BLaER1 (cell line): ENCODE data around the gene PSMC4.

Source experiments
- H3K27ac ChIP-seq: shearing (Covaris generic); formaldehyde crosslinking; 2 replicates; pipeline ENCODE4 v1.8.1; 2022
- H3K27me3 ChIP-seq: shearing (Covaris generic); formaldehyde crosslinking; 2 replicates; pipeline ENCODE4 v1.8.1; 2022
- H3K36me3 ChIP-seq: shearing (Covaris generic); formaldehyde crosslinking; 2 replicates; pipeline ENCODE4 v1.8.1; 2022
- H3K4me1 ChIP-seq: shearing (Covaris generic); formaldehyde crosslinking; 2 replicates; pipeline ENCODE4 v1.8.1; 2022
- H3K4me2 ChIP-seq: shearing (Covaris generic); formaldehyde crosslinking; 2 replicates; pipeline ENCODE4 v1.8.1; 2022
- H3K4me3 ChIP-seq: shearing (Covaris generic); formaldehyde crosslinking; 2 replicates; pipeline ENCODE4 v1.8.1; 2022
- H3K9ac ChIP-seq: shearing (Covaris generic); formaldehyde crosslinking; 2 replicates; pipeline ENCODE4 v1.8.1; 2022
- H3K9me3 ChIP-seq: shearing (Covaris generic); formaldehyde crosslinking; 2 replicates; pipeline ENCODE4 v1.8.1; 2022
- H4K20me1 ChIP-seq: shearing (Covaris generic); formaldehyde crosslinking; 2 replicates; pipeline ENCODE4 v1.8.1; 2022
- Cebpa-rat ChIP-seq: shearing (Covaris generic); IDR thresholded peaks from 2 replicates; pipeline ENCODE4 v1.8.1; 2022

PSMC4 gene

DNA sequence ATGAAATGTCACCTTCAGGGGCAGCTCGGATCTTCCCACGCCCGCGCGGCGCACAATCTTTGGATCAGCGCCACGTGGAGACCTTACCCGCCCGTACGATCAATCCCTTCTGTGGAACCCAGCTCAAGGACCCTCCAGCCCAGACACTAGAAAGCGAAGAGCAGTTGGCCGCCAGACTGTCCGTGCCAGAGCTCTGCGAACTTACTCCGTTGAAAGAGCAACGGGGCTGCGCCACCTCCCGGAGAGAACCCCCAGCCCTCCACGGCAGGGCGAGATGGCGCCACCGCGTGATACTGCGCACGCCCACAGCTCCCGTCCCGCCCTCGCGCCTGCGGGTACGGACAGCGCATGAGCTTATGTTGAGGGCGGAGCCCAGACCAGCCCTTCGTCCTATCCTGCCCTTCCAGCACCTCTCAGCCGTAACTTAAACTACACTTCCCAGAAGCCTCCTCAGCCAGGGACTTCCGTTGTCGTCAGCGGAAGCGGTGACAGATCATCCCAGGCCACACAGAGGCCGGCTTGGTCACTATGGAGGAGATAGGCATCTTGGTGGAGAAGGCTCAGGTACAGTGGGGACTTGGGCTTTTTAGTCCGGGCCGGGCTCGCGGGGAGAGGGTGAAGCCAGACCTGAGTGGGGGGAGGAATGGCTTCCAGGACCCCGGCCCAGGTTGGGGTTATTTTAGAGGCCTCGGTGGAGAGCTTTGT, at the start of gene PSMC4:
Gene PSMC4, plus strand, starts transcription at position 491 of the 705 bp plus-strand sequence. Its CDS starts 38 bp downstream, at position 529.
- Histone ChIP-seq H3K9me3 (no peaks in the 10 kb centered on the region), H3K4me3 (peak within 1 kb of the TSS; percentile 89), H3K4me2 (peak within 1 kb of the TSS; percentile 98), H3K9ac (peak within 1 kb of the TSS; percentile 94), H3K36me3 (peaks cover 39% of the 10 kb centered on the region), H3K4me1 (peaks cover 22% of the 10 kb centered on the region), H4K20me1 (peaks cover 24% of the 10 kb centered on the region), H3K27ac (peak within 1 kb of the TSS; percentile 83), H3K27me3 (no peaks in the 10 kb centered on the region)
- no peak for TF ChIP-seq Cebpa-rat

DNA sequence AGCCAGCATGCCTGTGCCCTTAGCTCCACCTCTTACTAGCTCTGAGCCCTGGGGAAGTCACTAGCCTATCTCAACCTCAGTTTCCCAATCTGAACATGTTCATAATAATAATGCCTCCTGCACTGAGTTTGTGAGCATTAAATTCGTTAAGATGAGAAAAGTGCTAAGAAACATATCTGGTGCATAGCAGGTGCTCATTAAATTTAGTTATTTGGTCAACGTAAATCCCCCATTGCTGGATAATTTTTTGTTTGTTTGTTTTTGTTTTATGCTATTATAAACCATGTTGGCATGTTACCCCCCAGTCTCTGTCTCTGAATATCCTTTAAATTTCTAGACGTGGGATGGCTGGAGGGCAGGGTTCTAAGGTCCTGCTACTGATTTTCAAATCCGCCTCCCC, 47.1 kb upstream of the PSMC4 start:
- Histone ChIP-seq H3K9me3 (no peaks in the 10 kb centered on the region), H3K4me1 (no peaks in the 10 kb centered on the region), H3K4me3 (no peak overlapping the region), H3K4me2 (no peak overlapping the region), H3K36me3 (no peaks in the 10 kb centered on the region), H3K27ac (no peak overlapping the region), H3K9ac (no peak overlapping the region), H3K27me3 (no peaks in the 10 kb centered on the region), H4K20me1 (no peaks in the 10 kb centered on the region)
- TF ChIP-seq Cebpa-rat: no peak

DNA sequence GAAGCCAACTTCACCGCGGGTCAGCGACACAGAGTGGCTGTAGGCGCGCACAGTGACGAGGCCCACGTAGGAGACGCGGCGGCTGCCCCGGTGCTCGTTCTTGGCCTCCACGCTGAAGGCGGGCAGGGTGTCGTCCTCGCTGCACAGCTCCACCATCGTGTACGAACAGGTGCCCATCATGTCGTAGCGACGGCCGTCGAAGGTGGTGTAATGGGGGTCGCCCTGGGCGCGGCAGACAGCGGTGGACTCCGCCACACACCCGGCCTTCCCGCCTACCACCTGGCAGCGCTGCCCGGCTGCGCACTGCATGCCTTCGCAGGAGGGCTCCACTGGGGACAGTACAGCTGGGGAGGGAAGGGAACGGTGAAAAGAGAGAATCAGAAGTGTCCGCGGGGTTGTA, 46.6 kb upstream of the PSMC4 start:
- Histone ChIP-seq H4K20me1 (no peaks in the 10 kb centered on the region), H3K4me3 (no peak overlapping the region), H3K27ac (no peak overlapping the region), H3K36me3 (no peaks in the 10 kb centered on the region), H3K9ac (no peak overlapping the region), H3K27me3 (no peaks in the 10 kb centered on the region), H3K9me3 (no peaks in the 10 kb centered on the region), H3K4me2 (no peak overlapping the region), H3K4me1 (no peaks in the 10 kb centered on the region)
- no peak for TF ChIP-seq Cebpa-rat

DNA sequence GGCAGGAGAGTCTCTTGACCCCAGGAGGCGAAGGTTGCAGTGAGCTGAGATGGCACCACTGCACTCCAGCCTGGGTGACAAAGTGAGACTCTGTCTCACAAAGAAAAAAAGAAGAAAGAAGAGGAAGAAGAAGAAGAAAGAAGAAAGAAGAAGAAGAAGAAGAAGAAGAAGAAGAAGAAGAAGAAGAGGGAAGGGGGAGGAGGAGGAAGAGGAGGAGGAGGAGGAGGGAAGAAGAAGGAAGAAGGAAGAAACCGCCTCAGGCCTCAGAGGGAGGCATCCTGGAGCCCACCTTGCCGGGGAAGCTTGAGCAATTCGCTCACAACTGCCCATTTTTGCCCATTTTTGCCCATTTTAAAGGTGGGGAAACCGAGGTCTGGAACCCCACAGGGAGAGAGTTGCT, 46.0 kb upstream of the PSMC4 start:
- H3K36me3 ChIP-seq: no peaks in the 10 kb centered on the region
- no peak overlapping the region for H3K4me3 ChIP-seq
- no peaks in the 10 kb centered on the region for H3K9me3 ChIP-seq
- H3K4me1 ChIP-seq: no peaks in the 10 kb centered on the region
- no peaks in the 10 kb centered on the region for H4K20me1 ChIP-seq
- H3K9ac ChIP-seq: no peak overlapping the region
- no peak overlapping the region for H3K27ac ChIP-seq
- no peak overlapping the region for H3K4me2 ChIP-seq
- no peaks in the 10 kb centered on the region for H3K27me3 ChIP-seq
- TF ChIP-seq Cebpa-rat: no peak

DNA sequence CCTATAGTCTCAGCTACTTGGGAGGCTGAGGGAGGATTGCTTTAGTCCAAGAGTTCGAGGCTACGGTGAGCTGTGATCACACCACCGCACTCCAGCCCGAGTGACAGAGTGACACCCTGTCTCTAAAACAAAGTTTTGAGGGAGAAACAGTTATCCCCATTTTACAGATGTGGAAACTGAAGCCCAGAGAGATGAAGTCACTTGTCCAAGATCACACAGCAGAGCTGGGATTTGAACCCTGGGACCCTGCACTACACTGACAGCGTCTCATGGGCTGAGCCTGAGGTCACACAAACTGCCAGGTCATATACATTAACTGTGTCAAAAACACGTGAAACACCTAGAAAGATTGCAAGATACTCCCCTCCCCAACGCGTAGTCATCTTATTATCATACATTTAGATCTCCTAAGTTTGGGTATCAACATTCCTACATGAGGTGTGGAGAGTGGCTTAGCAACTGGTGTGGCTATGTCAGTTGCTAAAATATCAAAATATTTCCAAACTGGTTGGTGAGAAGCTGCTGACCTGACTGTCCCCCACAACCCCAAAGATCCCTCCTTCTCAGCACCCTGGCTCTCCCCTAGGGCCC, 44.7 kb upstream of the PSMC4 start:
- TF ChIP-seq Cebpa-rat: no peak
- Histone ChIP-seq H3K9ac (no peak overlapping the region), H3K36me3 (no peaks in the 10 kb centered on the region), H3K9me3 (no peaks in the 10 kb centered on the region), H4K20me1 (no peaks in the 10 kb centered on the region), H3K4me3 (no peak overlapping the region), H3K27ac (no peak overlapping the region), H3K27me3 (no peaks in the 10 kb centered on the region), H3K4me1 (no peaks in the 10 kb centered on the region), H3K4me2 (no peak overlapping the region)

DNA sequence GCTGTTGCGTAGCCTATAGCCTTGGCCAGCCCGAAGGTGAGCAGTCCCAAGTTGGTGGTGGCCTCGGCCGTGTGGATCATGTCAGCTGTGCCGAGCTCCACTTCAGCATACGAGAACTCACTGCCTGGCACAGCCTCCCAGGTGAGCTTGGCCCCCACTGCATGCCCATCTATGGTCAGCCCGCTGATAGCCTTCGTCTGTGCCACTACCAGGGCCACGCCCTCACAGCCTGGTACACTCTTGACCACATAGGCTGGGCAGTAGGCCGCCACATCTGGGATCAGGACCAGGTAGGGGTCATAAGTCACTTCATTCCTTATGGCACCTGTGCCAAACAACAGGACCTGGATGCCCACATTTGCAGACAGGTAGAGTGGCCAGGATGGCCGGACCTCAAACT, 43.9 kb upstream of the PSMC4 start:
- Histone ChIP-seq H3K4me3 (no peak overlapping the region), H3K9ac (no peak overlapping the region), H3K36me3 (no peaks in the 10 kb centered on the region), H4K20me1 (no peaks in the 10 kb centered on the region), H3K4me1 (no peaks in the 10 kb centered on the region), H3K4me2 (no peak overlapping the region), H3K27me3 (no peaks in the 10 kb centered on the region), H3K27ac (no peak overlapping the region), H3K9me3 (no peaks in the 10 kb centered on the region)
- no peak for TF ChIP-seq Cebpa-rat

DNA sequence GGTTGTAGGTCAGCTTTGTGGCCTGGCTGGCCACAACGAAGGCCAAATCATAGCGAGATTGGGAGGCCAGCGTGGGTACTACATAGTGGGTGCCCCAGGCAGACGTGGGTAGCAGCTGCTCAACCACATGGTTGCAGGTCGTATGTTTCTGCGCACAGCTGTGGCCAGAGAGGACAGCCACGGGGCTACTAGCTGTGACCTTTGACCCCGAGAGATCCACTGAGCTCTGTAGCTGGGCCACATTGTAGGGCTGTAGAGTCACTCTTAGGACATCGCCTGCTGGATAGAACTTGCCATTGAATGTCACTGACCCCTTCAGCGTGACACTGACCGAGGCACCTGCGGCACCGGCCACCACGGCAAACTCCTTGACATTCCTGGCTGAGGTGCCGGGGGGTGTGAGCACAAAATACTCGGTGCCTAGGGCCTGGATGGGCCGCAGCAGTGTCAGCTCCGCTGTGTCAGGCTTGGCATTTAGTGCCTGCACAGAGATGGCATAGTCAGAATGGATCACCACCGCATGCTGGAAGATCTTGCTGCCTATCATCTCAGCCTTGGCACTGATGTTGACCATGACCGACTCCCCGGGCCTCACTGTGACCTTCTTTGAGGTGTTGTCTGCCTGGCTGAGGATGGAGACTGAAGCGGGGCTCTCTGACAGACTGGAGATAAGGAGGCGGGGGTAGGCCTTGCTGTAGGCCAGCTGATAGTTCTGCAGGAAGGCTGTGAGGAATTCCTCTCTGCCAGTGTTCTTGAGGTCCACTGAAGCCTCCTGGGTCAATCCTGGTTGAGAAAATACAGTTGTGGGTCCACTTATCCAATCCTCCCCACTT, 43.2 kb upstream of the PSMC4 start:
- no peak for TF ChIP-seq Cebpa-rat
- Histone ChIP-seq H3K9me3 (no peaks in the 10 kb centered on the region), H3K4me3 (no peak overlapping the region), H3K4me1 (no peaks in the 10 kb centered on the region), H3K36me3 (no peaks in the 10 kb centered on the region), H3K9ac (no peak overlapping the region), H3K27ac (no peak overlapping the region), H4K20me1 (no peaks in the 10 kb centered on the region), H3K27me3 (no peaks in the 10 kb centered on the region), H3K4me2 (no peak overlapping the region)

DNA sequence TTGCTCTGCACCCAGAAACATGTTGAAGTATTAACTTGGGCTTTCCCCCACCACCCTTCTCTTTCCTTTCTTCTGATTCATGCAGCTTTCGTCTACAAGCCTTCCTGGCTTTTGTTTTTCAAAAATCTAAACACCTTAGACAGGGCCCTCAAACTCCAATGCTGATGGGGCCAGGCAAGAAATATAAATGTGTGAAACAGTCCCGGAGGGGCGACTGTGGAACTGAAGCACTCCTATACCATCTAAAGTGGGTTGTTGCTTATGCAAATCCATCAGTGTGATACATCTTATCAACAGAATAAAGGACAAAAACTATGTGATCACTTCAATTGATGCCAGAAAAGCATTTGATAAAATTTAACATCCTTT, 42.6 kb upstream of the PSMC4 start:
- H3K27me3 ChIP-seq: no peaks in the 10 kb centered on the region
- no peaks in the 10 kb centered on the region for H4K20me1 ChIP-seq
- no peak overlapping the region for H3K9ac ChIP-seq
- TF ChIP-seq Cebpa-rat: no peak
- H3K4me2 ChIP-seq: no peak overlapping the region
- no peaks in the 10 kb centered on the region for H3K36me3 ChIP-seq
- no peaks in the 10 kb centered on the region for H3K9me3 ChIP-seq
- H3K4me3 ChIP-seq: no peak overlapping the region
- H3K27ac ChIP-seq: no peak overlapping the region
- H3K4me1 ChIP-seq: no peaks in the 10 kb centered on the region

DNA sequence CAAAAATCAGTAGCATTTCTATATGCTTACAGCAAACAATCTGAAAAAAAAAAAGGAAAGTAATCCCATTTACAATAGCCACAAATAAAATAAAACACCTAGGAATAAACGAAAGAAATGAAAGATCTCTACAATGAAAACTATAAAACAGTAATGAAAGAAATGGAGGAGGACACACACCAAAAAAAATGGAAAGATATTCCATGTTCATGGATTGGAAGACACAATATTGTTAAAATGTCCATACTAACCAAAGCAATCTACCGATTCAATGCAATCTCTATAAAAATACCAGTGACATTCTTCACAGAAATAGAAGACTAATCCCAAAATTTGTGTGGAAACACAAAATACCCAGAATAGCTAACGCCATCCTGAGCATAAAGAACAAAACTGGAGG, 41.2 kb upstream of the PSMC4 start:
- no peaks in the 10 kb centered on the region for H4K20me1 ChIP-seq
- H3K4me2 ChIP-seq: no peak overlapping the region
- H3K27ac ChIP-seq: no peak overlapping the region
- no peaks in the 10 kb centered on the region for H3K9me3 ChIP-seq
- H3K4me1 ChIP-seq: 0 out of 2 replicates have a peak, but pooled peaks cover under 1% of the 10 kb centered on the region
- no peak overlapping the region for H3K4me3 ChIP-seq
- no peak for TF ChIP-seq Cebpa-rat
- no peaks in the 10 kb centered on the region for H3K27me3 ChIP-seq
- H3K9ac ChIP-seq: no peak overlapping the region
- no peaks in the 10 kb centered on the region for H3K36me3 ChIP-seq
